HG03039 (cell line): ENCODE measurements around the gene CD2.
A peak's percentile ranks its signal among the peaks of the same experiment; 100 is the strongest.
"Not testable (repeated sequence)": the region's sequence is repeated elsewhere in the genome, so short reads cannot be mapped to it uniquely, and the experiment has no call there.

Experiments used
- ATAC-seq: cut with Tn5 transposase; IDR thresholded peaks from one replicate; pipeline ENCODE4 v1.9.1; 2021; ENCODE audit warnings: mild to moderate bottlenecking, moderate library complexity; ENCODE audit not compliant: unreplicated experiment

Gene CD2

GRCh38 chr1:116756092-116756491 is 1.9 kb downstream of the CD2 start:
- not testable (repeated sequence) for ATAC-seq

GRCh38 chr1:116758456-116758815 is 4.2 kb downstream of the CD2 start:
- not testable (repeated sequence) for ATAC-seq

- ATAC-seq: no peak
Observed at GRCh38 chr1:116759636-116760035, 5.4 kb downstream of the CD2 start.

- no peak for ATAC-seq
Observed at GRCh38 chr1:116760487-116760886, 6.3 kb downstream of the CD2 start.

GRCh38 chr1:116760996-116761665 is 6.9 kb downstream of the CD2 start:
- ATAC-seq: no peak

- no peak for ATAC-seq
Observed at GRCh38 chr1:116762281-116762680, 8.1 kb downstream of the CD2 start.

- no peak for ATAC-seq
Observed at GRCh38 chr1:116762781-116763115, 8.5 kb downstream of the CD2 start.

GRCh38 chr1:116763116-116763786 is 9.0 kb downstream of the CD2 start:
- ATAC-seq: no peak

- no peak for ATAC-seq
Observed at GRCh38 chr1:116763787-116764465, 9.7 kb downstream of the CD2 start.

GRCh38 chr1:116764466-116764898 is 10.3 kb downstream of the CD2 start:
- no peak for ATAC-seq

GRCh38 chr1:116764906-116765862 is 11.0 kb downstream of the CD2 start:
- no peak for ATAC-seq

- no peak for ATAC-seq
Observed at GRCh38 chr1:116765962-116766361, 11.7 kb downstream of the CD2 start.

- ATAC-seq: no peak
Observed at GRCh38 chr1:116766616-116767469, 12.6 kb downstream of the CD2 start.

- ATAC-seq: no peak
Observed at GRCh38 chr1:116767782-116768382, 13.7 kb downstream of the CD2 start.

- no peak for ATAC-seq
Observed at GRCh38 chr1:116768416-116769103, 14.3 kb downstream of the CD2 start.

- ATAC-seq: no peak
Observed at GRCh38 chr1:116769104-116769452, 14.8 kb downstream of the CD2 start.

- ATAC-seq: peak; percentile 76
Observed at GRCh38 chr1:116769561-116769977, 15.3 kb downstream of the CD2 start.

GRCh38 chr1:116769994-116770393 is 15.8 kb downstream of the CD2 start:
- no peak for ATAC-seq

GRCh38 chr1:116770625-116771024 is 16.4 kb downstream of the CD2 start:
- no peak for ATAC-seq
